Endodermal cell (in vitro differentiated cells): ENCODE measurements around the gene NUP98. TPM values are rescaled to one million over a fixed set of nuclear protein-coding genes. Genes with fewer than 3 reads are reported as not detected.
"Not testable (repeated sequence)": the region's sequence is repeated elsewhere in the genome, so short reads cannot be mapped to it uniquely, and the experiment has no call there.

Experiments used
- DNase-seq: peaks from one replicate; pipeline ENCODE4 v3.0.0-alpha.2; 2017
- H3K27ac ChIP-seq: 2 replicates; pipeline ENCODE4 v1.5.1; 2013; ENCODE audit warnings: mild to moderate bottlenecking, low read depth, low read length, moderate library complexity
- H3K27me3 ChIP-seq: 2 replicates; pipeline ENCODE4 v1.6.1; 2013; ENCODE audit warnings: mild to moderate bottlenecking, low read length, moderate library complexity; ENCODE audit not compliant: insufficient read depth, control insufficient read depth, poor library complexity, severe bottlenecking
- H3K36me3 ChIP-seq: 2 replicates; pipeline ENCODE4 v1.7.0; 2013; ENCODE audit warnings: mild to moderate bottlenecking, low read length, moderate library complexity; ENCODE audit not compliant: control insufficient read depth, insufficient read depth
- H3K4me1 ChIP-seq: one replicate; pipeline ENCODE4 v1.7.0; 2013; ENCODE audit warnings: low read length; ENCODE audit not compliant: control insufficient read depth, insufficient read depth
- H3K4me3 ChIP-seq: 2 replicates; pipeline ENCODE4 v1.5.1; 2013; ENCODE audit warnings: mild to moderate bottlenecking, low read length, moderate library complexity
- H3K9ac ChIP-seq: 2 replicates; pipeline ENCODE4 v1.6.1; 2013; ENCODE audit warnings: mild to moderate bottlenecking, low read length, moderate library complexity; ENCODE audit not compliant: poor library complexity, severe bottlenecking; ENCODE audit errors: extremely low read depth
- H3K9me3 ChIP-seq: 2 replicates; pipeline ENCODE4 v1.6.1; 2013; ENCODE audit warnings: mild to moderate bottlenecking, low read length, moderate library complexity; ENCODE audit not compliant: control insufficient read depth
- H3K27ac Mint-ChIP-seq: 2 replicates; pipeline ENCODE4 v1.8.0; 2020; ENCODE audit warnings: mixed read lengths
- H3K27me3 Mint-ChIP-seq: 2 replicates; pipeline ENCODE4 v1.8.0; 2021; ENCODE audit warnings: mild to moderate bottlenecking, mixed read lengths; ENCODE audit not compliant: insufficient read depth
- H3K36me3 Mint-ChIP-seq: 2 replicates; pipeline ENCODE4 v1.8.0; 2020; ENCODE audit warnings: low read depth, mixed read lengths
- H3K4me1 Mint-ChIP-seq: 2 replicates; pipeline ENCODE4 v1.8.0; 2020; ENCODE audit warnings: mixed read lengths
- H3K4me3 Mint-ChIP-seq: 2 replicates; pipeline ENCODE4 v1.8.0; 2020; ENCODE audit warnings: mild to moderate bottlenecking, moderate library complexity, mixed read lengths
- H3K9me3 Mint-ChIP-seq: 2 replicates; pipeline ENCODE4 v1.8.0; 2020; ENCODE audit warnings: mild to moderate bottlenecking, mixed read lengths
- CTCF ChIP-seq: fragments of 200-600 bp; sonication (generic); conservative IDR thresholded peaks from 2 replicates; pipeline ENCODE4 v1.5.0; 2021; ENCODE audit warnings: antibody characterized with exemption, mild to moderate bottlenecking
- WGBS, 2 experiments: methylation state at CpG; one replicate each; pipeline versions ENCODE4 v1.1.5 to v1.1.7; 2013; ENCODE audit warnings: missing lambda C conversion rate in 2 of 2, mixed read lengths in 1 of 2; ENCODE audit not compliant: insufficient coverage in 1 of 2, insufficient read length in 1 of 2; 5-methylcytosine and 5-hydroxymethylcytosine counted together
- total RNA-seq, 2 donors: library from RNA; stranded (reverse); fragmentation: NEBNext Ultra II Directional in 1 of 2; extraction: Animal tissue kit (Norgen Biotek cat#: 25700) in 1 of 2; gene quantifications; 2 replicates in 1 of 2; 3 replicates in 1 of 2; pipeline ENCODE4 v1.2.1, GENCODE V29; 2021

Gene NUP98
- total RNA-seq, 2 donors from 2014 or later, result 81.6 to 92.6 TPM

GRCh38 chr11:3816673-3817072, 19.3 kb upstream of the NUP98 start:
- no peak for TF ChIP-seq CTCF
- H3K9me3 ChIP-seq, result no peaks in the 10 kb centered on the region
- no peaks in the 10 kb centered on the region for H3K36me3 ChIP-seq
- no peak overlapping the region for H3K27ac ChIP-seq
- peaks cover 15% of the 10 kb centered on the region for H3K36me3 Mint-ChIP-seq
- H3K4me3 ChIP-seq, result no peak overlapping the region
- no peak overlapping the region for H3K27ac Mint-ChIP-seq
- 94 to 100% methylated on average over 2 of the region's 2 CpGs for WGBS, 2 experiments
- no peak overlapping the region for H3K9ac ChIP-seq
- peaks cover 5% of the 10 kb centered on the region for H3K4me1 Mint-ChIP-seq
- no peaks in the 10 kb centered on the region for H3K27me3 Mint-ChIP-seq
- no peak for DNase-seq
- no peaks in the 10 kb centered on the region for H3K9me3 Mint-ChIP-seq
- no peaks in the 10 kb centered on the region for H3K4me1 ChIP-seq
- H3K27me3 ChIP-seq, result no peaks in the 10 kb centered on the region
- H3K4me3 Mint-ChIP-seq, result no peak overlapping the region

GRCh38 chr11:3815845-3816244, 18.5 kb upstream of the NUP98 start:
- H3K27me3 Mint-ChIP-seq, result no peaks in the 10 kb centered on the region
- no peak overlapping the region for H3K4me3 Mint-ChIP-seq
- no peaks in the 10 kb centered on the region for H3K27me3 ChIP-seq
- H3K4me1 Mint-ChIP-seq, result peaks cover 5% of the 10 kb centered on the region
- H3K9ac ChIP-seq, result no peak overlapping the region
- H3K9me3 Mint-ChIP-seq, result no peaks in the 10 kb centered on the region
- no peak for DNase-seq
- H3K36me3 Mint-ChIP-seq, result peaks cover 10% of the 10 kb centered on the region
- WGBS, 2 experiments, result 71 to 95% methylated on average over 1 to 4 of the region's 4 CpGs
- no peaks in the 10 kb centered on the region for H3K4me1 ChIP-seq
- no peak for TF ChIP-seq CTCF
- no peak overlapping the region for H3K27ac ChIP-seq
- no peak overlapping the region for H3K27ac Mint-ChIP-seq
- no peaks in the 10 kb centered on the region for H3K36me3 ChIP-seq
- H3K9me3 ChIP-seq, result no peaks in the 10 kb centered on the region
- H3K4me3 ChIP-seq, result no peak overlapping the region

- H3K9me3 Mint-ChIP-seq, result not testable (repeated sequence)
Observed at GRCh38 chr11:3814832-3815231, 17.5 kb upstream of the NUP98 start.

DNA sequence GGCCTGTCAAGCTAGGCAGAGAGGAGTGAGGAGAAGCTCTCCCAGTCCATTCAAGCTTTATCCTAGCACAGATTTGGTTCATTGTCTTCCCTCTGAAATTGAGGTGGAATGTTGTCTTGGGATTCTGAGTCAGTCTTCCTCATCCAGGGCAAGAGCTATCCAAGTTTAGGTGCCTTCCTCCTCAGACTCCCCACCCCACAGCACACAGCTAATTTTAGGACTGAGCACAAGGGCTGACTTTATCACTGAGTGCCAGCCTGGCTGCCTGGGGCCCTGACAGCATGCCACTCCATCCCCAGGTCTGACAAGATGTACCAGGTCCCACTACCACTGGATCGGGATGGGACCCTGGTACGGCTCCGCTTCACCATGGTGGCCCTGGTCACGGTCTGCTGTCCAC, 13.6 kb upstream of the NUP98 start:
- DNase-seq, result no peak
- Mint-ChIP-seq H3K36me3 (peaks cover 7% of the 10 kb centered on the region), H3K4me3 (no peak overlapping the region), H3K27me3 (no peaks in the 10 kb centered on the region), H3K27ac (peak overlapping the region; percentile 6), H3K4me1 (peaks cover 8% of the 10 kb centered on the region), H3K9me3 (no peaks in the 10 kb centered on the region)
- Histone ChIP-seq H3K4me3 (no peak overlapping the region), H3K9ac (no peak overlapping the region), H3K27ac (no peak overlapping the region), H3K4me1 (no peaks in the 10 kb centered on the region), H3K36me3 (no peaks in the 10 kb centered on the region), H3K27me3 (no peaks in the 10 kb centered on the region), H3K9me3 (no peaks in the 10 kb centered on the region)
- no peak for TF ChIP-seq CTCF
- 98 to 100% methylated on average over 4 of the region's 4 CpGs for WGBS, 2 experiments

More at GRCh38 chr11:3814832-3815231, 17.5 kb upstream of the NUP98 start:
- H3K27me3 Mint-ChIP-seq, H3K9ac ChIP-seq, DNase-seq, H3K4me3 ChIP-seq, H3K36me3 Mint-ChIP-seq, H3K4me3 Mint-ChIP-seq, H3K36me3 ChIP-seq, H3K4me1 ChIP-seq, H3K27me3 ChIP-seq, H3K27ac Mint-ChIP-seq, H3K4me1 Mint-ChIP-seq, H3K9me3 ChIP-seq, H3K27ac ChIP-seq: not testable (repeated sequence)
- 85 to 95% methylated on average over 2 to 5 of the region's 5 CpGs for WGBS, 2 experiments
